ENCODE measurements around the gene ARHGAP6.
"Not testable (repeated sequence)": the region's sequence is repeated elsewhere in the genome, so short reads cannot be mapped to it uniquely, and the experiment has no call there.

ARHGAP6 gene

DNA sequence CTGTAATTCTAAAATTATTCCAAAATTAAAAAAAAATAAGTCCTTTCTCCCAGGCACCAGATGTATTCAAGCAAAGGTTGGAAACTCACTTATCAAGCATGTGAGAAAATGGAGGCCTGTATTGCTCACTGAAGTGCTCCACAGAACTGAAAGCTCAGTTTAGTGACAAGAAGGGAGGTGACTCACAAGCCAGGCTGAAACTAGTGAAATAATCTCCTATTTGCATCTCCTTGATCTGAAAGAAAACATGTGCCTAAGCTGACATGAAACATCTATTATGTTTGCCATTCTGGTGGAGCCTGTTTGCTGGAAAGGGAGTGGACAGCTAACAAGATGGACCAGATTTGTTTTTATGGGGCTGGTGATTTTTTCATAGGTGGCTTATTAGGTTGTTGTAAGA, 426.5 kb downstream of the ARHGAP6 start:
- DNase-seq (ENCODE audit: low spot score), result peak; percentile 74

DNA sequence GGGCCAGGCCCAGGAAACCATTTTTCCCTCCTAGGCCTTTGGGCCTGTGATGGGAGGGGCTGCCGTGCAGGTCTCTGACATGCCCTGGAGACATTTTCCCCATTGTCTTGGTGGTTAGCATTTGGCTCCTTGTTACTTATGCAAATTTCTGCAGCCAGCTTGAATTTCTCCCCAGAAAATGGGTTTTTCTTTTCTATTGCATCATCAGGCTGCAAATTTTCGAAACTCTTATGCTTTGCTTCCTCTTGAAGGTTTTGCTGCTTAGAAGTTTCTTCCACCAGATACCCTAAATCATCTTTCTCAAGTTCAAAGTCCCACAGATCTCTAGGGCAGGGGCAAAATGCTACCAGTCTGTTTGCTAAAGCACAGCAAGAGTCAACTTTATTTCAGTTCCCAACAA, 430.3 kb downstream of the ARHGAP6 start:
- DNase-seq (ENCODE audit: low spot score), result not testable (repeated sequence)

GRCh38 chrX:11215191-11215921, 450.4 kb downstream of the ARHGAP6 start:
- DNase-seq (ENCODE audit: low spot score), result no peak

DNA sequence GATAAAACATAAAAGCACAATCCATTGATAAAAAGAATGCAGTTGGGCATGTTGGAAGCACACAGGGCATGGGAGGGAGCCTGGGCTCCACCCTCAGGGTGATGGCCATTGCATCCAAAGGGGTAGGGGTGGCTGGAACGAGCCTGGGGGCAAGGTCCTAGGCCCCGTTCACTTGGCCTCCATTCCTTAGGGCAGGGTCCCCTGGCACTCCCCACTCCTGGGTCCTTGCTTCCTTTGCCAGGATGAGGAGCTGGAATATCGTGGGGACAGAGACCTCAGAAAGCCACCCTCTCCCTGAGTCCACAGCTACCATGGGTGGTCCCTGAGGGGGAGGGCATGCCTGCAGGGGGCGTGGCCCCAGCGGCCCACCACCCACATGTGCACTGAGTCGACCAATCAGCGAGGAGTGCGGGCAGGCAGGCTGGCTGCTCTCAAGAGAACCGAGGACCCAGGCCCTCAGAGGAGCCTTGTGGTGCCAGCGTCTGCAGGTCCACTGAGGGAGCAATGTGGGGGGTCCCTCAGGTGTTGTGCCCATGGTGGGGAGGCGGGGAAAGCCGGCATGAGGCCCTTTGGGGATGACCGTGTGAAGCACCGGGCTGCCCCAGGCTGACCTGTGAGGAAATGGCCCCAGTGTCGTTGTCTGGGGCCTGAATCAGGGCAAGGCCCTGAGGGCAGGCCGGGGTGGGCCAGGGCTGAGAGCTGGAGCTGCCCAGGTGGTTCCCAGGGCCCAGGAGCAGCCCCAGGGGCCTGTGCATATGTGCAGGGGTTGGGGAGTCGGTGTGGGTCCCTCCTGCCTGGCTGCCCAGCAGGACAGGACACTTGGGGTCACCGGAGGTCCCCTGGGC, 451.2 kb downstream of the ARHGAP6 start:
- no peak for DNase-seq (ENCODE audit: low spot score)

- no peak for DNase-seq (ENCODE audit: low spot score)
Observed at GRCh38 chrX:11212741-11213140, 453.0 kb downstream of the ARHGAP6 start.

- DNase-seq (ENCODE audit: low spot score), result no peak
Observed at GRCh38 chrX:11210415-11210801, 455.3 kb downstream of the ARHGAP6 start.

DNA sequence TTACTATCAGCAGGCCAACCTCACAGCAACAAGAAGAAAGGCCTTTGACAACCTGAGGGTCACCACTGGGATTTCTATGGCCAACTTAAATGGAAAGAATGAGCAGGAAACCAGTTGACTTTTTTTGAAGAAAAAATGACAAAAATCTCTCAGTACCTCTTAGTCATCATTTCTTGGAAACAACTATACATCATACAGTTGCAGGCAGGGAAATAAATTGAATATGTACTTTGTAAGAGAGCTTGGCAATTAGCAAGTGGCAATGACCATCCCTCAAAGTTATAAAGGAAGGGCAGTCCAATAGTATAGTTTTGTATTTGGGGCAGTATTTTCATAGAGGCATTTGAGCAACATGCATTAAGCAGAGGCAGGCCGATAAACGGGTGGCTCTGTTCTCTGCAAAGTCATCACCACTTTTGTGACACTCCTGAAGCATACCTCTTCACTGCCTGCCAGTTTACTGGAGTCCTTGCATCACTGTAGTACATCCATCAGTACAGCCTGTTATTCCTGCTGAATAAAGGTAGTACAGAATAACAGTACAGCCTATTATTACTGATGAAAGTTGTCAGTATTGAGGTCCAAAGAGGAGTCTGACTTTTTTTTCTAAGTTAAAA, 455.8 kb downstream of the ARHGAP6 start:
- DNase-seq (ENCODE audit: low spot score), result no peak

- DNase-seq (ENCODE audit: low spot score), result no peak
Observed at GRCh38 chrX:11206716-11207115, 459.0 kb downstream of the ARHGAP6 start.

DNA sequence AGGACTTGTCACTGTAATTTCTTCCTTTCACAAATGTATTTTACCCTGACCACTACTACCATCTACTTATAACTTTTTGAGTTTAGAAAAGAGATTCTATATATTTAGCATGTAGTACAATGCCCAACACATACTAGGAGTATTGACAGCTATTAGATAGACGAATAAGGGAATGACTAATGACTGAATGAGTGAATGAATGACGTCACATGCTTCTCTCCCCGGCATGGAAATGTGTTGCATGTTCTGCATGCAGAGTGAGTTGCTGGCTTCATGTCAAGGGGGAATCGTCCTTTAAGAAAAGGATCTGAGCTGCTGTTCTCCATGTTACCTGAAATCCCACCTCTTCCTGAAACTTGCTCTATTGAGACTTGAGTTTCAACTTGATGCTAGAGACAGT, 459.9 kb downstream of the ARHGAP6 start:
- DNase-seq (ENCODE audit: low spot score), result no peak

- DNase-seq (ENCODE audit: low spot score), result no peak
Observed at GRCh38 chrX:11197671-11198070, 468.0 kb downstream of the ARHGAP6 start.

DNA sequence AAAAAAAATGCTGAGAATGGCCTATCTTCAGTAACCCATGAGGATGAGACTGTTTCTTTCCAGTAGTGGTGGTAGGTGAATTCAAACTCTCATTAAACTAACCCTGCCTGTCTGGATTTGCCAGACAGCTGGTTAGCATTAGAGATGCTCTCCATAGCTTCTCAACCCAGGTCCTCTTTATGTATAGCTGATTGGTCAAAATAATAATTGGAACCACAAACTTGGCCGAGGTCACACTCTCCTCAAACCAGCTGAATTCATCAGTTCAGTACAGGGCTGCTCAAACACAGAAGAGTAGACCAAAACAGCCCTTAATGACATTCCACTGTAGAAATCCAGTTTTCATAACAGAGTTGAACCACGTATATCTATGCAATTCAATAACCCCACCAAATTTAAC, 469.2 kb downstream of the ARHGAP6 start:
- no peak for DNase-seq (ENCODE audit: low spot score)

DNA sequence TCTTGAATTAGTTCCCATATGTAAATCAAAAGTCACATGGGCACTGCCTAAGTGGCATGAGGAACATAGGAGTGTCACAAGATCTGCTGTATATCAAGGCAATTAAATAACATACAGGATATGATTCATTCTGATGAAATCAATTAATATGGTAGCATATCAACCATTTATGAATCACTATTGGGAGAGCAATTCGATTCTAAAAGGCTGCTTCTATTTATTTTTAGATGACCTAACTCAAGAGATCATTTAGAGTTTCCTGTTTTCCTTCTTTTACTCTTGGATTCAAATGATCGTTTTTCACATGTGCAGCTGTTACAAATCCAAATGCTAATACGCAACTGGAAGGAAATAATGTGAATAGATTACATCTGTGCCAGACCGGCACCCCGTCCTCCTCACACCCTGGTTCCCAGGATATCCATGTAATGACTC, 472.7 kb downstream of the ARHGAP6 start:
- DNase-seq (ENCODE audit: low spot score), result no peak

GRCh38 chrX:11190745-11191510, 474.8 kb downstream of the ARHGAP6 start:
- DNase-seq (ENCODE audit: low spot score), result no peak

GRCh38 chrX:11189097-11189496, 476.6 kb downstream of the ARHGAP6 start:
- no peak for DNase-seq (ENCODE audit: low spot score)

DNA sequence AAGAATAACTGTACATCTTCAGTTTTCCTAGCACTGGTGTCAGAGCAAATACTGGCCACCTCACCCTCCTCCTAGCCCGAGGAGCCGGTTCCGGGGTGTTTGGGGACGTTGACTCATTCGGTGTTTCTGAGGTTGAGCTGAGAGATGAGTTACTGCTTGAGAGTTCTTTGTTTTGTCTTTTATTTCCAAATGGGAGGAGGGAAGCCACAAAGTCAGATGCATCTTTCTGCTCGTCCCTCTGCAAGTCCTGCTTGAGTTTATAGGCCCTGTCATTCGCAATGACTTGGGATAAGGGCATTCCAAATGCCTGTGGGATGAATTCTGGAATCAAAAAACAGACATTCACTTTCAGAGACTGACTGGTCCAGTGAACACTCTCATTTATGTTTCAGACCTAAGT, 477.1 kb downstream of the ARHGAP6 start:
- no peak for DNase-seq (ENCODE audit: low spot score)

DNA sequence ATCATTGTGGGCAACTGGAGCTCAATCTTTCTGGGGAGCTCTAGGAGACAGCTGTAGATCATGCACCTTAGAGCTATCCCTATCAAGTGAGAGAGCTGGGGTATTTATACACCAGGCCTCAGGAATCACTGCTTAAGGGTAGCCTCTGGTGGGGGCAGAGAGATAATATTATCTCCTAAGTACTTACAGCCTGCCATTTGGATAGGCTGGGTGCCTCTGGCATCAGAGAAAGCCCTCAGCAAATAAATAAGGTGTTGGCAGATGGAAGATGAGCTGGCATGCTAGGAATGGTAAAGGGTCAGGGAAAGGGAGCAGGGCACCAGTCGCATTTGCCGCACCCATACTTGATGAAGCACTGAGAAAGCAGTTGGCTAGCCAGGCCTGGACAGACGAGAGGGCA, 478.7 kb downstream of the ARHGAP6 start:
- DNase-seq (ENCODE audit: low spot score), result no peak

DNA sequence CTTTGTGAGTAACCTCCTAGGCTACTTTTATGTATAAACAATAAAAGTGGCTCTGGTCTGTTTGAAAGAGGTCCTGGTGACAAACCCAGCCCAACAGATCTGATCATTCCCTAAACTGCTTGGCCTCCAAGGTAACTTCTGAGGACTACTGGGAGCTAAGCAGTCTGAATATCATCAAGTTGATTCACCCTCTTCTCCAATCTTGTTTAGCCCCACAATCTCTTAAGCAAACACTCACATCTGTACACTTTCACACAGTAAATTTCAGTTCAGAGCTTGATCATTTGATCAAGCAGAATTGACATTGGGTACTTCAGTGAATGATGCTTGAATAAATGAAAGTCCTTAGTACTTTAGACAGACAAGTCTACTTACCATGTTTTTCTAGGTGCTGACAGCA, 479.9 kb downstream of the ARHGAP6 start:
- no peak for DNase-seq (ENCODE audit: low spot score)

DNA sequence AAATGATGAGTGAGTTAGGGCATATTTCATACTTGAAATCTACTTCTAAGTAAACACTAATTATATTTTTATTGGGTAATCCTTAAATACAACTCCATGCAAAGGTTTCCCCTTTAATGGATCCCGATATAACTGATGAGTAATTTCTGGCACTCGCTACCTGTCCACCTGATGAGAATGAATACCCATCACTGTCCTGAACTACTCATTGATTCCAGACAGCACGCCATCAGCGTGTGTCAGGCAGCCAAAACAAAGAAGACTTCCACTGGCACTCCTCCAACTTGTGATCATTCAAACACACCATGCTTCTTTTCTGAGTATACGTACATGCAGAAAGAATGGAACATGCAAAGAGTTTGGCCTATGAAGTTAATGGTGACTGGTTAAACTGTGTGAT, 485.1 kb downstream of the ARHGAP6 start:
- DNase-seq (ENCODE audit: low spot score), result no peak

GRCh38 chrX:11172415-11172814, 493.3 kb downstream of the ARHGAP6 start:
- DNase-seq (ENCODE audit: low spot score), result no peak

GRCh38 chrX:11171956-11172355, 493.8 kb downstream of the ARHGAP6 start:
- no peak for DNase-seq (ENCODE audit: low spot score)

- DNase-seq (ENCODE audit: low spot score), result no peak
Observed at GRCh38 chrX:11164433-11164832, 501.3 kb downstream of the ARHGAP6 start.

- no peak for DNase-seq (ENCODE audit: low spot score)
Observed at GRCh38 chrX:11159149-11159548, 506.6 kb downstream of the ARHGAP6 start.

Data from SK-N-DZ (cell line).